ENCODE results near the gene SPSB4.

The SPSB4 gene

DNA sequence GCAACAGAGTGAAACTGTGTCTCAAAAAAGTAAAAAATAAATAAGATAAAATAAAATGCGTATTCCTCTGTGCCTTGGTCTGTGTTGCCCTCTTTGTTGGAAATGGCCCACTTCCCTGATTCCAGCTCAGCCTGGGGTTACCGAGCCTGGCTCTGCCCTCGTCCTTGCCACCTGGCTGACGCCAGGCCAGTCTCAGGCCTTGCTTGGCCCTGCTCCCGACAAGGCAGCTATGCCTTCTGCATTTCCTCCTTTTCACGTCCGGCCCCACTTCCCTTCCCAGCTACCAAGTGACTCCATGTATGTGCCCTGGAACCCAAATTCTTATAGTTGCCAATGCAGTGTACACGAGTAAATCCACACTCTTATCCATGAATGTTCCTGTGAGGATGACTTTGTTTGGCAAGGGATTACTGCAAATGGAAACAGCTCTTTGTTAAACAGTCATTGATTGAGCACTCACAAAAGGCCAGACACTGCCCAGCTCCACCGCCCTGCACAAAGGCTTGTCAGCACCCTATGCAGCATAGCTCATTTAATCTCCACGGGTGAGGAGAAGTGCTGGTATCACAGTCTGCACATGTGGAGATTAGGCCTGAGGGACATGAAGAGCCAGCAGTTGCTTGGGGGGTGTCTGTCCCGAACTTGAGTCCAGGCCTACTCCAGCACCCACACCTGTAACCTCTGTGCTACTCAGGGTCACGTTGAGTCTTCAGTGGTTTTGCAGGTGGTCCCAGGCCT, 25.1 kb downstream of the SPSB4 start:
- no peak for DNase-seq (ENCODE audit: low read depth)

DNA sequence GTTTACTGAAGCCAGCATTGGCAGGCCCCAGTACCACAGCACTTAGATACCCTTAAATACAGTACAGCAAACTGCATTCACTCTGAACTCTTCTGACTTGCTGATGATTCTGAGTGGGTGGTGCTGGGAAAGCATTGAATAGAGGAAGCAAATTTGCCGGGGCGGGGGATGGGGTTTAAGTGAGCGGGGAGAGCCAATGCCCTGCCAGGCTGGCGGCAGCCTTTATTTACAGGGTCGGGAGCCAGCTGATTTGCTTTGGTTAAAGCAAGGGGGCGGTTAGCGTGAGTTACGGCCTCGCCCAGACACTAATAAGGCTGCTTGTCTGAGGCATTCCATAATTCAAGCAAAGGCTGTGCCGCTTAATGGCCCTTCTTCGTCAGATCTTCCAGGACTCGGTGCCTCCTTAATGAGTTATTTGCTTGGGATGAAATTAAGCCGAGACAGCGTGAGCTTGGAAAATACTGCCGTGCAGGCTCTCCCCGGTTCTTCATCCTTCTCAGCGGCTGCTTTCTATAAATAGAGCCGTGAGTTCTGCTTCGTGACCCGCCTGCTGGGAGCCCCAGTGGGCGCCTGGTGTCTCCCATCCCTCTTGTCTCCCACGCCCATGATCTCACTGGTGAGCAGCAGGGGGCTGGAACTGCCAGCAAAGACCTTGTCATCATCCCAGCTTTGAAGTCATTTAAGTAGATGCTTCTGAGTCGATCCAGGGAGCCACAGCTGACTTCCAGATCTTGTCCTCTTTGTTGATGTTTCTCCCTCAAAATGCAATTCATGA, 25.8 kb downstream of the SPSB4 start:
- DNase-seq (ENCODE audit: low read depth), result no peak

DNA sequence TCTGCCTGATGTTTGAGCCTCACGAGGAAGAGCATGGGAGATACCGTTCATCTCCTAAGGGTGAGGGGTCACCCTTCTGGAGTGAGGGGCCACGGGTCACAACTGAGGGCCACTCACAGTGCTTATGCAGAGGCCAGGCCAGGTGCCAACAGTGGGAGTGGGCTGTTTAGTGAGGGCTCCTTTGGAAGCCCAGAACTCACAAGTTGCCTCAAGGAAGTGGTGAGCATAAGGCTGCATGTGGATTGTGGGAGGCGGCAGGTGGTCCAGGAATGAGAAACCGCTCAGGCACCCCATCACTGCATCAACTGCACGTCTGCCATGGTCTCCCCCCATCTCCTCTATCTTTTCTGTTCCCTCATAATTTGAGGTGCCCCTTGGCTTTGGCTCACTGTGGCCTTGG, 26.5 kb downstream of the SPSB4 start:
- DNase-seq (ENCODE audit: low read depth), result no peak

GRCh38 chr3:141078200-141078599, 27.1 kb downstream of the SPSB4 start:
- DNase-seq (ENCODE audit: low read depth), result no peak

DNA sequence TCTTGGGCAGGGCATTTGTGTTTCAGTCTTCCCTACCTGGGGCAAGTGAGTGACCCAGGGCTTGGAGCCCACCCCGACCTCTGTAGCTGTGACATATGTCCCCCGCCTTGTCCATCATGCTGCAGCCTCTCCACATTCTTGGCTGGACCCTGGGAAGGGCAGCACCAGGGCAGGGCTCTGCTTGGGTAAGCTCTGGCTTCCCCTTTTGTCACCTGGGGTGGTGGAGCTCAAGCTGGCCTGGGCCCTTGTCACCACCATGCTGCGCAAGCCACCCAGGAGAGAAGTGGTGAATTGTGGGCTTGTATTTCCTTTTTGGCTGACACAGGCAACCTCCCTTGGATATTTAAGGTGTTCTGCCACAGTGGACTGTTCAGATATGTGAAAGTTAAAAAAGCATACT, 29.3 kb downstream of the SPSB4 start:
- no peak for DNase-seq (ENCODE audit: low read depth)

DNA sequence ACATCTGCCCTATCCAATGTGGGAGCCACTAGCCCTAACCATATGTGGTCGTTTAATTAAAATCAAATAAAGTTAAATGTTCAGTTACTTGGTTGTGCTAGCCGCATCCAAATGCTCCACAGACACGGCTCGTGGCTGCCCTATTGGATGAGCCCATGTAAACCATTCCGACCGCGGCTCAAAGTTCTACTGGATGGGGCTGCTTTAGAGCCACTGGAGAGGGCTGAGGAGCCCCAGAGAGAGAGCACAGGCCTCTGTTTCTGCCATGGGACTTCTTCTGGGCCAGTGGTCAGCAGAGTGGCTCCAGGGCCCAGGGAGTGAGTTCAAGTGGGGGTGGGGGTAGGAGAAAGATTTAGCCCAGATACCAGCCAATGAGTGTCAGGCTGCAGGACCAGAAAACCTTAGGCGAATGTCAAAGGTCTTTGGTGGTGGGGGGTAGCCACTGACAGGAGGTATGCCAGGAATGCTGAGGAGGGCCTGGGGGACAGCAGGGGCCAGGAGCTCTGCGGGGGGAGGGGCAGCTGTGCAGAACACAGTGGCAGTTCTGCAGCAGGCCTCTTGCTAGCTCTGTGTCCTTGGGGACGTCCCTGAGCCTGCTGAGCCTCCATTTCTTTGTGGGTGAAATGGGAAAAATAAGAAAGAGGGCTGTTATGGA, 30.1 kb downstream of the SPSB4 start:
- no peak for DNase-seq (ENCODE audit: low read depth)

- DNase-seq (ENCODE audit: low read depth), result no peak
Observed at GRCh38 chr3:141082064-141082463, 30.9 kb downstream of the SPSB4 start.

DNA sequence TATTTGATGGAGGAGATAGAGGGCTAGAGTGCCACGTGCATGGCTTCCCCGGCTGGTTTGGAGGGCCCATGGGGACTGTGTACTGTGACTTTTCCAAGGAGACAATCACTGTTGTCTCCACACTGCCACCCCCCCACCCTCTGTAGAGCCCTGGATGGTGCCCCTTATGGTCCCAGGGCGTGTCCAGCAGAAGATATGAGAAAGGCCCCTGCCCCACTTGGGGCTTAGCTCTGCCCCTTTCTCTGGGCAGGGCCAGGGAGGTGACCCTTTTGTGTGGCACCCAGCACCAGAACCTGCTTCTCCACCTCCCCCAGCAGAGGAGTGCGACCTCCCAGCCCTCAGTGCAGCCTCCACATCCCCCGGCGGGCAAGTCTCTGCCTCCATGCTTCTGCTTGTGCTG, 32.1 kb downstream of the SPSB4 start:
- no peak for DNase-seq (ENCODE audit: low read depth)

DNA sequence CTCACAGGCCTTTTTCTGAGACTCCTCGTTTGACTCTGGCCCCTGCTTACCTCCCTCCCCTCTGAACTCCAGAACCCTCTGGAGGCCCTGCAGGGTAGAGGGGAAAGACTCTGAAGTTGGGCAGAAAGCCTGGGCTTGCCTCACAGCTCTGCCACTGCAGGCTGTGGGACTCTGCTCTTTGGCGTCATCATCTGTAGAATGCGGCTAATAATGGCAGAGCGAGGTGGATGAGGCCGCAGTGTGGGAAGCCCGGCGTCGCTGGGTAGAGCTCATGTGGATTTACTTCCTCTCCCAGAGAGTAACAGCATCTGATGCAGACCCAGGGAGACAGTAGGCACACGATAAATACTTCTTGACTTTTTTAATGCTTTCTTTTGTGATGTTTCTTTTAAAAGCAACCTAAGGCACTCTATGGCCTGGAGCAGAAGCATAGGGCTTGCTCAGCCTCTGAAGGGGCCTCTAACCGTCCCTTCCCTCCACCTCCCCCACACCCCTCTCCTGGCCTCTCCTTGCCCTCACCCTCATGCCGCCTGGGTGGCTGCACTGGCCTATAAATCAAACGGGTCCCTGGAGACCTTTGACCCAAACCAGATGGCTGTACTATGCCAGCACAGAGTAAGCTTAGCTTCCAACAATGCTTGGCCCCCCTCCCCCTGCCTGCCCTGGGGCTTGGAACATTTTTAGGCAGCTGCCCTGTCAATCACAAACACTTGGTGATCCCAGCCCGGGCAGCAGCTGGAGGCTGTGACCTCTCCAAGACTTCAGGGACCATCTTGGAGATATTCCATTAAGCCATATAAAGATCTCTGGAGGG, 32.9 kb downstream of the SPSB4 start:
- no peak for DNase-seq (ENCODE audit: low read depth)

DNA sequence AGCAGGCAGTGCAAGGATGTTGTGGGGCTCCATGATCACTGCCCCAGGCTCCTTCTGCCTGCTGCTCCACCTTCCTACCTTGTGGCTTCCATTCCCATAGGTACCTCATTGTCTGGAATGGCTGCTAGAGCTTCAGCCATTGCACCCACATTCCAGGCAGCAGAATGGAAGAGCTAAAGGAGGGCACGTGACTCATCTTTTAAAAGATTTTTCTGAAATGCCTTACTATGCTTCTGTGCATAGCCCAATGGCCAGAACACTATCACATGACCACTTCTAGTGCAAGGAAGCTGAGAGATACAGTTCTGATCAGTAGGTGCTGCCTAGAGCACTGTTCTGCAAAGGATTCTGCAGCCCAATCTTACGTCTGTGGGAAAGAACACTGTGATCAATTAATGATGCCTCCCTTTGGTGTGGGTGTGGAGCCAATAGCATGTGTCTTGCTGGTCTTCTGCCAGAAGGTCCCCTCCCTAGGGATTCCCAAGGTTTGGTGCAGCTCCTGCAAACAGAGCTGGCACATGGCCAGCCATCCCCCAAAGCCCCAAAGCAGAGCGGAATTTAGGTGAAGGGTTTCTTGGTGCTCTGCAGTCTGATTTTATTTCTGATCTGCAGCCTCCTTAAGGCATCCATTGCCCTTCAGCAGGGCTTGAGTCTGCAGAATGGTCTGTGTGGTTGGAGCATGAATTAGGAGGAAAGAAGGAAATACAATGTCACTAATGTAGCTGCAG, 34.4 kb downstream of the SPSB4 start:
- DNase-seq (ENCODE audit: low read depth), result no peak

GRCh38 chr3:141086188-141086587, 35.0 kb downstream of the SPSB4 start:
- no peak for DNase-seq (ENCODE audit: low read depth)

DNA sequence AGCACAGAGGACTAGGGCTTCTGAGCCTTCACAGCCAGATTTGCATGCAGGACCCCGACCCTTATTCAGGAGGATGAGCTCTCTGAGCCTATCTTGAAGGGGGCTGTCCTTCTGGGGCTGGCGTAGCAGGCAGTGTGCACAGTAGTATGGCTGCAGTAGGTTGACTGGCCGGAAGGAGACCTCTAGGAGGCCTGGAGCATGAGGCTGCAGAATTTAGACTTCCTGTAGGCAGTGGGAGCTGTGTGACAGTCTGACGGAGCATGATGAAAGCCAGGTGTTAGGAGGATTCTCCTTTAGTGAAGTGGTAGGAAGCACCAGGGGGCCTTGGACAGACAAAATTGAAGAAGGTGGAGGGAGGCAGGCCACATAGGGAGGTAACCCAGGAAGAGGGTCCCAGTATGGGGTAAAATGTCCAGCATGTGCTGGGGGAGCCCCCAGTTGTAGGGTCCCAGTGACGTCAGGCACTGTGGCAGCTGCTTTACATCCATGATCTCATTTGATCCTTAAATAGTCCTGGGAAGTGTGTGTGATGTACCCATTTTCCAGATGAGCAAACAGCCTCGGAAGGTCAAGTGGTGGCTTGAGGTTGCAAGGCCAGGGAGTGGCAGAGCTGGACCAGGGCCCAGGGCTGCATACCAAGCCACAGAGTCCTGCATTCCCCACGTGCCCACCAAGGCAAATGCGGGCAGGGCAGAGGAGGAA, 36.1 kb downstream of the SPSB4 start:
- DNase-seq (ENCODE audit: low read depth), result no peak

- no peak for DNase-seq (ENCODE audit: low read depth)
Observed at GRCh38 chr3:141087778-141088130, 36.6 kb downstream of the SPSB4 start.

- DNase-seq (ENCODE audit: low read depth), result no peak
Observed at GRCh38 chr3:141089339-141090152, 38.4 kb downstream of the SPSB4 start.

DNA sequence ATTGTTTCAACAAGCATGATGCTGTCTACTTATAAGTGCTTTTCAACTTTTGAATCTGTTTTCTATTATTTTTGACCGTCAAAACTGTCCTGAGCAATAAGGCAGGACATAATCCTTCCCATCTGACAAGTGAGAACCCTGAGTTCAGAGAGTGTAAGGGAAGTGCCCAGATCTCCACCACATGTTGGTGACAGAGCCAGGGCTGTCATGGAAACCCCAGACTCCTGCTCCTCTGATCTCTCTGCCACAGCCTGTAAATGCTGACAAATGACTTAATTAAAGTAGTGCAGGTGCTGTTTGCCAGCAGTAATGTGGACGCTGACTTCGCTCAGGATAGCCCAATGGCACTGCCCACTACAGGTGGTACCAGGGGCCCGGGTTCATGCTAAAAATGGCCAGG, 40.3 kb downstream of the SPSB4 start:
- DNase-seq (ENCODE audit: low read depth), result no peak

DNA sequence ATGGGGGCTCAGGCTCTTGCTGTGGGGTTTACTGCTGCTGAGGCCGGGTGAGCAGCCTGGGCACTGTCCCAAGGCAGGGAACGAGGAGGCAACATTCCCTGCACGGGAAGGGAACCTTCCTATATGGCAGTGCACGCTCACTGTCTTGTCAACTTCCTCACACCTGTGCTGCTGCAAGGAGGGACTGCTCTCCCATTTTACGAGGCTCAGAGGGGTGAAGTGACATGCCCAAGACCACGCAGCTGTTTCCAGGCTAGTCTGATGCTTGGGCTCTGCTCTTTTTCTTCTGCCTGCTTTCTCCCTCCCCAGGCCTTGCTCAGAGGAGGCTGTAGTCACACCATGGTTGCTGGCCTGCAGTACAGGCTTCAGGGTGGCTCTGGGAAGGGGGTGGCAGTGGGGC, 41.5 kb downstream of the SPSB4 start:
- DNase-seq (ENCODE audit: low read depth), result no peak

DNA sequence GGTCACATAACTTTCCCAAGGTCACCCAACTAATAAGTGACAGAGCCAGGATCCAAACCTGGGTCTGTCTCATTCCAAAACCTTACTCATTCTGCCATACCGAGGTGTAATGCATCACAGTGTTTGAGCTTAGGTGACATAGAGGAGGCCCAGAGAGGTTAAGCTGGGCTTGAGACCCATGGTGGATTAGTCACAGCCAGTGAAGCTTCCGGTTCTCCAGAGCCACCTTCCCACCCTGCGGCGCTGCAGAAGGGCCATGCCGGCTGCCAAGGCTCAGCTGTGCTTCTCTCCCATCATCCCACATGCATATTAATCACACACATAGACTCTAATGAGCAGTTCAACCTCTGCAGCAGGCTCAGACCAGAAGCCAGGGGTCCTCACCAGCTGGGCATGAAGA, 42.2 kb downstream of the SPSB4 start:
- no peak for DNase-seq (ENCODE audit: low read depth)

DNA sequence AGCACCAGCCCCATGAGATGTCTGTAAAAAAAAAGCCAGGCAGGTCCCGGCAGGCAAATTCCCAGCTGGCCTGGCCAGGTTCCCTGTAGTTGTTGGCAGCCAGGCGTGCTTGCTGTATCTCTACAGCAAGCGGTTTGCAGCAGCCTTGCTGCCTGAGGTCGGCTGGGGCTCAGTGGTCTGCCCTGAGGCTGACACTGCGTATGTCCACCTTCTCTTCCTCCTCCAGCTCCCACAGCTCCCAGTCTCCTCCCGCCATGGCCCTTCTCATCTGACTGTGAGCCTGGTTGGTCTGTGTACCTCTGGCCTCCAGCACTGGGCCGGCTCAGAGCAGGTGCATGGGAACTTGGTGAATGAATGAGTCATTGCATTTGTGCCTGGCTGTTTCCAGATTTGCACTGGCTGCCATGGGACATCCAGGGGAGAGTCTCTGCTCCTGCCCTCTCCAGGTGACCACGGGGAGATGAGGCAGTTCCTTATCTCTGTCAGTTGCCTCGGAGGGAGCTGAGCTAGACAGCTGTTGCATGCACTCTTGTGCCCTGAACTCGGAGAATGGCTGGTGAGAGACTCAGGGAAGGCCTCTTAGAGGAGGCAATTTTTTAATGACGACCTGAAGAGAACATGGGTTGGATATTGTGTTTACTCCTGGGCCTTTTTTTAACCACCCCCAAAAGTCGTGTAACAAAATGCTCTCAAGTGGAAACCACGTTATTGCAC, 43.0 kb downstream of the SPSB4 start:
- no peak for DNase-seq (ENCODE audit: low read depth)

DNA sequence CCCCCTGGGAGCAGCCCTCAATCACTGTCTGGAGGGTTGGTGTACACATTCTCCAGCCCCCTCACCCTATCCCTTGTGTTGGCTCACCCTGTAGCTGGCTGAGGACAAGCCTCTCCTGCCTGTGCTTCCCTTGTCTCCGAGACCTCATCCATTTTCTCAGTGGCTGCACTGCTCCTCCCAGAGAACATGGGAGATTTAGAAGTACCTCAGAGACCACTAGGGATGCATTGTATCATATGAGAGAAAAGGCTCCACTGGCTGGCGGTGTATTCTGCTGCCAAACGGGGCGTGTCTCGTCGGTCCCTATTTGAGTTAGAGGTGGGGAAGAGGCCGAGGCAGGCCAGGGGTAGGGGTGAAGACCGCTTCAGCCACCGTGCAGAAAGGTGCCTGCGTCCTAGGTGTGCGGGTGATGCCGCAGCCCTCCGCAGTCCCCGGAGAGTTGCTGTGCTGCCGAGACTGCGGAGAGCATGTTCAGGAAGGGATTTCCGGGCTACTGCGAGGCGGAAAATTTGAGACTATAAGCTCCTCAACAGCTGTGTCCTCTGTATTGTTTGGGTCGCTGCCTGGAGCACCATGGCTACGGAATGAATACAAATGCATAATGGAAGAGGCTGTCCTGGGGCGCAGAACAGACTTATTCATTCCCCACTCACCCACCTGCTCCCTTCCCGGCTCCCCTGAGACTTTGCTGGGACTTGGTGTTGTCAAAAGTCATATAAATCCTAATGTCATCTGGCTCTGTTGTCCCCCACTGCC, 43.8 kb downstream of the SPSB4 start:
- no peak for DNase-seq (ENCODE audit: low read depth)
